SU-DHL-6 (cell line): ENCODE measurements around the gene KLHL12.

Experiments
- H2AFZ ChIP-seq: fragments of 200-600 bp; sonication (generic); 2 replicates; pipeline ENCODE4 v1.6.1; 2014; ENCODE audit warnings: low read depth, mild to moderate bottlenecking, moderate library complexity, mixed read lengths, antibody characterized with exemption, low read length; ENCODE audit not compliant: severe bottlenecking
- H3F3A ChIP-seq: fragments of 200-600 bp; shearing (Covaris generic); 2 replicates; pipeline ENCODE4 v1.6.0; 2016; ENCODE audit warnings: antibody characterized with exemption, mild to moderate bottlenecking; ENCODE audit not compliant: insufficient read depth
- H3K27ac ChIP-seq: fragments of 200-600 bp; sonication (generic); 2 replicates; pipeline ENCODE4 v1.5.1; 2016; ENCODE audit warnings: low read depth, mild to moderate bottlenecking, low read length, moderate library complexity, mixed read lengths
- H3K27me3 ChIP-seq: fragments of 200-600 bp; sonication (generic), shearing (Covaris generic); 2 replicates; pipeline ENCODE4 v1.6.0; 2014; ENCODE audit warnings: mild to moderate bottlenecking, low read length
- H3K36me3 ChIP-seq: fragments of 200-600 bp; sonication (generic); 2 replicates; pipeline ENCODE4 v1.6.1; 2014; ENCODE audit warnings: mild to moderate bottlenecking, low read length, mixed read lengths
- H3K4me2 ChIP-seq: fragments of 300-600, 200-600 bp; shearing (Covaris generic), sonication (generic); 2 replicates; pipeline ENCODE4 v1.6.0; 2014; ENCODE audit warnings: low read length, low read depth, mild to moderate bottlenecking; ENCODE audit not compliant: poor library complexity, severe bottlenecking
- H3K4me3 ChIP-seq: fragments of 200-600 bp; sonication (generic); 2 replicates; pipeline ENCODE4 v1.5.1; 2014; ENCODE audit warnings: antibody characterized with exemption, low read length, mild to moderate bottlenecking, mixed read lengths; ENCODE audit not compliant: insufficient read depth, poor library complexity, severe bottlenecking
- H3K79me2 ChIP-seq: fragments of 200-600 bp; sonication (generic); 2 replicates; pipeline ENCODE4 v1.6.1; 2014; ENCODE audit warnings: mild to moderate bottlenecking, low read length, moderate library complexity; ENCODE audit not compliant: insufficient read depth
- H3K9ac ChIP-seq: fragments of 200-600 bp; sonication (generic); 2 replicates; pipeline ENCODE4 v1.7.0; 2014; ENCODE audit warnings: mild to moderate bottlenecking, low read length
- H3K9me2 ChIP-seq: fragments of 200-600 bp; sonication (generic); replicated peaks from 2 replicates; pipeline ENCODE4 v1.6.1; 2014; ENCODE audit warnings: low read length; ENCODE audit not compliant: insufficient read depth
- H3K9me3 ChIP-seq: fragments of 200-600 bp; sonication (generic); 2 replicates; pipeline ENCODE4 v1.6.1; 2014; ENCODE audit warnings: low read length, mixed read lengths; ENCODE audit not compliant: insufficient read depth
- H4K20me1 ChIP-seq: fragments of 200-600 bp; sonication (generic); 2 replicates; pipeline ENCODE4 v1.6.1; 2014; ENCODE audit warnings: low read depth, mild to moderate bottlenecking, antibody characterized with exemption, low read length, moderate library complexity, mixed read lengths
- CTCF ChIP-seq: fragments of 200-600 bp; sonication (generic); IDR thresholded peaks from one replicate; pipeline ENCODE4 v1.5.1; 2017; ENCODE audit warnings: antibody characterized with exemption, mild to moderate bottlenecking, low read length, moderate library complexity; ENCODE audit not compliant: insufficient read depth, poor library complexity, severe bottlenecking
- EZH2phosphoT487 ChIP-seq: fragments of 200-600 bp; sonication (generic), shearing (Covaris generic); conservative IDR thresholded peaks from 2 replicates; pipeline ENCODE4 v1.6.1; 2018; ENCODE audit warnings: mild to moderate bottlenecking, antibody characterized with exemption, low read length, moderate library complexity, mixed read lengths

Gene KLHL12

GRCh38 chr1:202850593-202851362 lies 76.3 kb downstream of the KLHL12 start:
- Histone ChIP-seq H4K20me1 (no peaks in the 10 kb centered on the region), H3K36me3 (no peaks in the 10 kb centered on the region), H3K9me3 (no peaks in the 10 kb centered on the region), H3F3A (no peaks in the 10 kb centered on the region), H2AFZ (no peak overlapping the region), H3K27ac (no peak overlapping the region), H3K79me2 (no peaks in the 10 kb centered on the region), H3K27me3 (peaks cover 3% of the 10 kb centered on the region; the same call in 1 of the 2 replicates), H3K4me2 (no peak overlapping the region), H3K9me2 (no peaks in the 10 kb centered on the region), H3K4me3 (no peak overlapping the region), H3K9ac (no peak overlapping the region)
- no peak for TF ChIP-seq EZH2phosphoT487
- TF ChIP-seq CTCF = no peak

DNA sequence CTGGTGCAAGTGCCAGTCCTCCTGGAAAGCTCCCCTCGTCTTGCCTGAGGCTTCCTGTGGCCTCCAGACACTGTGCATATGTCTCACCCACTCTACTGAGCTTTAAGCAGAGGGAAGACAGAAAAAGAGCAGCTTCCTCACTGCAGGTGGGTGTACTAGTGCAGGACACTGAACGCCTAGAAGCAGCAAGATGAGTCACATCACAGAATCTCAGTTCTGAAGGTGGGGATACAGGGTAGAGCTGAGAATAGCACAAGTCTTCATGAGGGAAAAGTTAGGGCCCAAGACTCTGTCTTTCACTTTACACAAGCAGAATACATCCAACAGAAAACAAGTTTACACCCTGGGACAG lies 78.9 kb downstream of the KLHL12 start:
- Histone ChIP-seq H3F3A (no peaks in the 10 kb centered on the region), H3K9me3 (no peaks in the 10 kb centered on the region), H3K4me3 (no peak overlapping the region), H4K20me1 (no peaks in the 10 kb centered on the region), H2AFZ (no peak overlapping the region), H3K27me3 (peaks cover 3% of the 10 kb centered on the region; the same call in 1 of the 2 replicates), H3K27ac (no peak overlapping the region), H3K79me2 (no peaks in the 10 kb centered on the region), H3K4me2 (no peak overlapping the region), H3K9me2 (no peaks in the 10 kb centered on the region), H3K36me3 (no peaks in the 10 kb centered on the region), H3K9ac (no peak overlapping the region)
- no peak for TF ChIP-seq EZH2phosphoT487
- TF ChIP-seq CTCF = no peak

DNA sequence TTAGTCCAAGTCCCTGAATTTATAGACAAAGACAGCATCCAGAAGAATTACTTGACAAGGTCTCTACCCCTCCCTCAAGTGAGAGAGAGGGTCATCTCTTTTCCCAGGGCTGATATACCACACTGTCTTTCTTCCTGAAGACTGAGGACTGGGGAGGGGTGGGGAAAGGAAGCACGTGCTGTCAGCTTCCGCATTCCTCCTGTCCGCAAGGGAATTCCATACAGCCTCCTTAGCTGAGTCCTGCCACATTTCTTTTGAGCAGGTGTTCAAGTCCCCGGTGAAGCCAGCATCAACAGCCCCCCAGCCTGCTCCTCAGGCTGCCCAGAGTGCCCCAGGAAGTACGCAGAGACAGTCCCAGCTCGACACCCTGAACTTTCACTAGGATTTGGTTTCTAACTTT lies 82.1 kb downstream of the KLHL12 start:
- H4K20me1 ChIP-seq = no peaks in the 10 kb centered on the region
- no peaks in the 10 kb centered on the region for H3K79me2 ChIP-seq
- H3F3A ChIP-seq = no peaks in the 10 kb centered on the region
- no peak overlapping the region for H3K27ac ChIP-seq
- TF ChIP-seq EZH2phosphoT487 (no peak), CTCF (no peak)
- no peak overlapping the region for H3K4me3 ChIP-seq
- no peaks in the 10 kb centered on the region for H3K36me3 ChIP-seq
- no peaks in the 10 kb centered on the region for H3K9me3 ChIP-seq
- no peak overlapping the region for H3K9ac ChIP-seq
- no peak overlapping the region for H2AFZ ChIP-seq
- H3K4me2 ChIP-seq = no peak overlapping the region
- peaks cover 3% of the 10 kb centered on the region; the same call in 1 of the 2 replicates for H3K27me3 ChIP-seq
- H3K9me2 ChIP-seq = no peaks in the 10 kb centered on the region
